ENCODE data around the gene MAP1B. TPM values are rescaled to one million over a fixed set of nuclear protein-coding genes. Genes with fewer than 3 reads are reported as not detected.

The MAP1B gene
- total and polyA plus RNA-seq, 2 donors from 2014 or later: 3.6 to 57.0 TPM

DNA sequence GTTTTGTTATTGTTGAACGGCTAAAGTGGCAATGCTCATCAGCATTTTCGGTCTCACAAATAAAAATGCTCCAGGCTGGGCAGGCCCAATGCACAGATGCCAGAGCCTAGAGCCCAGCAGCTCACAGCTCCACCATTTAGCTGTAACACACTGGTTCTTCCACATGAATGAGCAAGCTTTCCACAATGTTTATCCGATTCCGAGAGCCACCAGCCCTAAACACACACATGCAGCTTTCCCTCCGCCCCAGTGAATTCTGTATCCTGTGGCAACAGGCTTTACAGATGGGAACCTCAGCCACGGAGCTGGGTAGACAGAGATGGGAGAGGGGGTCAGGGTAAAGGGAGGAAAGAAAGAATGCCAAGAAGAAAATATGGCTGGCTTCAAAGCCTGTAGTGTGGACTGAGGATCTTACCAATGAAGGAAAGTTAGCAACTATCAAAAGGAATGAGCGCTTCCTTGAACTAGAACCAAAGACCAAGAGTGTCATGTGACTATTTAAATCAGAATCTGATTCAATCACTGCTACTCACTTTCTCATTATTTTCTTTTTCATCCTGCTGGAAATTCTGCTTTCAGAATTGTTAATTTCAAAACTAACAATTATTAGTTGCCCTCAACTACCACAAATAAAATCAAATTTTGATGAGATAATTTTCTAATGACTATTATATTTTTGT, 135.7 kb downstream of the MAP1B start:
- Histone ChIP-seq H3K27me3 (ENCODE audit: control insufficient read depth, insufficient read depth, low read length) (no peaks in the 10 kb centered on the region), H3K27ac (ENCODE audit: low read depth in 2 of 2, low read length in 2 of 2) (no peak overlapping the region), H3K4me3 (ENCODE audit: low read length in 3 of 3) (no peak overlapping the region), H3K9ac (ENCODE audit: low read length in 3 of 3) (no peak overlapping the region), H3K36me3 (ENCODE audit: control insufficient read depth in 2 of 3, insufficient read depth in 3 of 3, low read length in 3 of 3) (no peaks in the 10 kb centered on the region), H3K4me1 (ENCODE audit: control insufficient read depth in 2 of 3, insufficient read depth in 2 of 3, low read depth in 1 of 3, low read length in 3 of 3) (peaks cover 0 to under 1% (median 0%) of the 10 kb centered on the region in 3 donors), H3K9me3 (ENCODE audit: control insufficient read depth in 2 of 3, insufficient read depth in 1 of 3, low read length in 3 of 3) (no peaks in the 10 kb centered on the region)
- no peak for FAIRE-seq
- DNase-seq: peak in 4 of 5 donors; percentile 42 to 78 (median 70)
- TF ChIP-seq, protein P1, sequence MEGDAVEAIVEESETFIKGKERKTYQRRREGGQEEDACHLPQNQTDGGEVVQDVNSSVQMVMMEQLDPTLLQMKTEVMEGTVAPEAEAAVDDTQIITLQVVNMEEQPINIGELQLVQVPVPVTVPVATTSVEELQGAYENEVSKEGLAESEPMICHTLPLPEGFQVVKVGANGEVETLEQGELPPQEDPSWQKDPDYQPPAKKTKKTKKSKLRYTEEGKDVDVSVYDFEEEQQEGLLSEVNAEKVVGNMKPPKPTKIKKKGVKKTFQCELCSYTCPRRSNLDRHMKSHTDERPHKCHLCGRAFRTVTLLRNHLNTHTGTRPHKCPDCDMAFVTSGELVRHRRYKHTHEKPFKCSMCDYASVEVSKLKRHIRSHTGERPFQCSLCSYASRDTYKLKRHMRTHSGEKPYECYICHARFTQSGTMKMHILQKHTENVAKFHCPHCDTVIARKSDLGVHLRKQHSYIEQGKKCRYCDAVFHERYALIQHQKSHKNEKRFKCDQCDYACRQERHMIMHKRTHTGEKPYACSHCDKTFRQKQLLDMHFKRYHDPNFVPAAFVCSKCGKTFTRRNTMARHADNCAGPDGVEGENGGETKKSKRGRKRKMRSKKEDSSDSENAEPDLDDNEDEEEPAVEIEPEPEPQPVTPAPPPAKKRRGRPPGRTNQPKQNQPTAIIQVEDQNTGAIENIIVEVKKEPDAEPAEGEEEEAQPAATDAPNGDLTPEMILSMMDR (IDR thresholded peaks at IDR 0.05; ENCODE audit: borderline replicate concordance, extremely low read depth, insufficient read depth): no peak
- intact Hi-C loops (cut with DNase I): no loop called here

DNA sequence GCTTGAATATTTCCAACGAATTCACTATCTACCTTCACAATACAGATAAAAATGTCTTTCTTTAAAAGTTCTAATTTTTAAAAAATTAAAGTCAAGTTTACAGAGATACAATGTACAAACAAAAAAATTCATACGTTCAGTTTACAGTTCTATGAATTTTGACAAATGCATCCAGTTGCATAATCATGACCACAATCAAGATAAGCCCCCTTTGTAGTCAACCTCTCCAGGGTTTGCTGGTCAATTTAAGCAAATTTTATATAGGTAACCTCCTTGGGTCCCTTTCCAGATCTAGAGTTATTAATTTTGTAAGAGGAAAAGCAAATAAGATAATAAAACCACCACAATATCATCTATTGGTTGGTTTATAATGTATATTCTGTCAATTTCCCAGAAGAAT, 136.4 kb downstream of the MAP1B start:
- intact Hi-C loops (cut with DNase I): no loop called here
- H3K4me1 ChIP-seq (ENCODE audit: control insufficient read depth in 2 of 3, insufficient read depth in 2 of 3, low read depth in 1 of 3, low read length in 3 of 3): peaks cover 0 to 6% (median 2%) of the 10 kb centered on the region in 3 donors
- no peak overlapping the region for H3K9ac ChIP-seq (ENCODE audit: low read length in 3 of 3)
- no peaks in the 10 kb centered on the region for H3K36me3 ChIP-seq (ENCODE audit: control insufficient read depth in 2 of 3, insufficient read depth in 3 of 3, low read length in 3 of 3)
- no peaks in the 10 kb centered on the region for H3K9me3 ChIP-seq (ENCODE audit: control insufficient read depth in 2 of 3, insufficient read depth in 1 of 3, low read length in 3 of 3)
- FAIRE-seq (no peak), DNase-seq (no peak)
- H3K27ac ChIP-seq (ENCODE audit: low read depth in 2 of 2, low read length in 2 of 2): no peak overlapping the region
- TF ChIP-seq, protein P1 (IDR thresholded peaks at IDR 0.05; ENCODE audit: borderline replicate concordance, extremely low read depth, insufficient read depth): no peak
- H3K4me3 ChIP-seq (ENCODE audit: low read length in 3 of 3): no peak overlapping the region
- no peaks in the 10 kb centered on the region for H3K27me3 ChIP-seq (ENCODE audit: control insufficient read depth, insufficient read depth, low read length)

DNA sequence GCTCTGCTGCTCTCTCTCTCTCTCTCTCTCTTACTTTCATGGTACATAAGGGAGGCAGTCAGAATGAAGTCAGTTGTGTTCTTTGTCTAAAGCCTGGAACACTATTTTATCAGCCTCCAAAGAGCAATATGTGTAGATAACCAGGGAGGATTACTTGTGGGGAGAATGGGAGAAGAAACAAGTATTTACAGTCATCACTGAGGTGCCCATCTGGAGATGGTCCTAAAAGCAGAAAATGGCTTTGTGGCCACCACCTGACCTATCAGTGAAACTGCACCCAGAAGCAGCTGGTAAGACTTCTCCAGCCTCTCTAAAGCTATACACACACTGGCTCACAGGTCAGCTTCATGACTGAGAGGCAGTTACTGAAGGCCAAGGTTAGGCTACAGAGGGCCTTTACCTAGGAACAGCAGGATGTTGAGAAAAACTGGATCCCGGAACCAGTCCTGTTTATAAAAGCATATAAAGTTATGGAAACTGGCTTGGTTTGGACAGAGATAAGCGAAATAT, 137.6 kb downstream of the MAP1B start:
- no peak overlapping the region for H3K27ac ChIP-seq (ENCODE audit: low read depth in 2 of 2, low read length in 2 of 2)
- H3K4me1 ChIP-seq (ENCODE audit: control insufficient read depth in 2 of 3, insufficient read depth in 2 of 3, low read depth in 1 of 3, low read length in 3 of 3): peaks cover 0 to 6% (median 3%) of the 10 kb centered on the region in 3 donors
- no peaks in the 10 kb centered on the region for H3K27me3 ChIP-seq (ENCODE audit: control insufficient read depth, insufficient read depth, low read length)
- H3K36me3 ChIP-seq (ENCODE audit: control insufficient read depth in 2 of 3, insufficient read depth in 3 of 3, low read length in 3 of 3): no peaks in the 10 kb centered on the region
- peak in 2 of 5 donors; percentile 22 to 48 for DNase-seq
- intact Hi-C loops (cut with DNase I): no loop called here
- no peak overlapping the region for H3K9ac ChIP-seq (ENCODE audit: low read length in 3 of 3)
- no peaks in the 10 kb centered on the region for H3K9me3 ChIP-seq (ENCODE audit: control insufficient read depth in 2 of 3, insufficient read depth in 1 of 3, low read length in 3 of 3)
- no peak for FAIRE-seq
- TF ChIP-seq, protein P1 (IDR thresholded peaks at IDR 0.05; ENCODE audit: borderline replicate concordance, extremely low read depth, insufficient read depth): peak; percentile 24
- H3K4me3 ChIP-seq (ENCODE audit: low read length in 3 of 3): no peak overlapping the region

Data from kidney (tissue), 14 donors.